Measurements from ENCODE around the gene TMEM198.
A peak's percentile ranks its signal among the peaks of the same experiment; 100 is the strongest.

Gene TMEM198

GRCh38 chr2:219508444-219508734 is 35.4 kb upstream of the TMEM198 start:
- DNase-seq (ENCODE audit: insufficient read length, low spot score) (no peak), FAIRE-seq (no peak)
- TF ChIP-seq POU2F2 (IDR thresholded peaks at IDR 0.05; ENCODE audit: low read depth, low read length): no peak
- TF ChIP-seq PAX5 (IDR thresholded peaks at IDR 0.05; ENCODE audit: insufficient read depth, low read length, severe bottlenecking): no peak
- TF ChIP-seq TAF1 (IDR thresholded peaks at IDR 0.05; ENCODE audit: low read depth, low read length): no peak
- no peak for TF ChIP-seq POLR2A (IDR thresholded peaks at IDR 0.05; ENCODE audit: low read depth, low read length)
- no peak for TF ChIP-seq POLR2AphosphoS5 (IDR thresholded peaks at IDR 0.05; ENCODE audit: low read depth, low read length)
- TF ChIP-seq SPI1 (IDR thresholded peaks at IDR 0.05; ENCODE audit: low read depth, low read length): no peak

- no peak for FAIRE-seq
- no peak for TF ChIP-seq PAX5 (IDR thresholded peaks at IDR 0.05; ENCODE audit: insufficient read depth, low read length, severe bottlenecking)
- no peak for TF ChIP-seq POLR2AphosphoS5 (IDR thresholded peaks at IDR 0.05; ENCODE audit: low read depth, low read length)
- no peak for TF ChIP-seq POLR2A (IDR thresholded peaks at IDR 0.05; ENCODE audit: low read depth, low read length)
- TF ChIP-seq POU2F2 (IDR thresholded peaks at IDR 0.05; ENCODE audit: low read depth, low read length): no peak
- TF ChIP-seq TAF1 (IDR thresholded peaks at IDR 0.05; ENCODE audit: low read depth, low read length): no peak
- TF ChIP-seq SPI1 (IDR thresholded peaks at IDR 0.05; ENCODE audit: low read depth, low read length): no peak
- DNase-seq (ENCODE audit: insufficient read length, low spot score): no peak
Observed at GRCh38 chr2:219508971-219509779, 34.7 kb upstream of the TMEM198 start.

- TF ChIP-seq TAF1 (IDR thresholded peaks at IDR 0.05; ENCODE audit: low read depth, low read length) (no peak), POLR2AphosphoS5 (IDR thresholded peaks at IDR 0.05; ENCODE audit: low read depth, low read length) (no peak), PAX5 (IDR thresholded peaks at IDR 0.05; ENCODE audit: insufficient read depth, low read length, severe bottlenecking) (no peak), POU2F2 (IDR thresholded peaks at IDR 0.05; ENCODE audit: low read depth, low read length) (no peak), SPI1 (IDR thresholded peaks at IDR 0.05; ENCODE audit: low read depth, low read length) (no peak), POLR2A (IDR thresholded peaks at IDR 0.05; ENCODE audit: low read depth, low read length) (no peak)
- DNase-seq (ENCODE audit: insufficient read length, low spot score) (peak; percentile 70), FAIRE-seq (peak; percentile 75)
Observed at GRCh38 chr2:219509780-219510511, 33.9 kb upstream of the TMEM198 start.

DNA sequence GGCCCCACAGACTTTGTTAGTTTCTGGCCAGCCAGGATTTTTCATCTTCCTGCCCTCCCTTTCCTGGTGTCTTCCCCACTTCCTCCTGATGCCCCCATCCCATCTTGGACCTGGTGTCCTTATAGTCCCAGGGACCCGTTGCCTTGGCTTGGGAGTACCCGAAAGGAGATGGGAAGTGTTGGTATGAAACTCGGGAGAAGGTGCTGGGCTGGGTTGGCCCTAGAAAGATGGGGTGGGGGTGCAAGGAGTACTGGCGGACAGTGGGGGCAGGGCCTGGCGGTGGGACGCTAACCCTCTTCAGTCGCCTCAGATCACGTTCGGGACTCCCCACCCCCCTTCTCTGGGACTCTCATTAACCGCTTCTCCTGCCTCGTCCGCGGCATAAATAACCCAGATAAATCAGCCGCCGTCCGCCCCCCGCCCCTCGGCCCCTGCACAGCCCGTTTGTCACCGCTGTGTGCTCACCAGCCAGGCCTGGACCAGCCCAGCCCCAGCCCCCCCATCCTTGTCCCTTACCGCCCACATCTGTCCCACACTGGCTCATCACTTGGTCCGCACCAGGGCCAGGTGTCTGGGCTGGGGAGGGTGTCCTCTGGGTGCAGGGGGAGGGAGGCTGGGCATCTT is 33.2 kb upstream of the TMEM198 start:
- FAIRE-seq (no peak), DNase-seq (ENCODE audit: insufficient read length, low spot score) (no peak)
- no peak for TF ChIP-seq SPI1 (IDR thresholded peaks at IDR 0.05; ENCODE audit: low read depth, low read length)

DNA sequence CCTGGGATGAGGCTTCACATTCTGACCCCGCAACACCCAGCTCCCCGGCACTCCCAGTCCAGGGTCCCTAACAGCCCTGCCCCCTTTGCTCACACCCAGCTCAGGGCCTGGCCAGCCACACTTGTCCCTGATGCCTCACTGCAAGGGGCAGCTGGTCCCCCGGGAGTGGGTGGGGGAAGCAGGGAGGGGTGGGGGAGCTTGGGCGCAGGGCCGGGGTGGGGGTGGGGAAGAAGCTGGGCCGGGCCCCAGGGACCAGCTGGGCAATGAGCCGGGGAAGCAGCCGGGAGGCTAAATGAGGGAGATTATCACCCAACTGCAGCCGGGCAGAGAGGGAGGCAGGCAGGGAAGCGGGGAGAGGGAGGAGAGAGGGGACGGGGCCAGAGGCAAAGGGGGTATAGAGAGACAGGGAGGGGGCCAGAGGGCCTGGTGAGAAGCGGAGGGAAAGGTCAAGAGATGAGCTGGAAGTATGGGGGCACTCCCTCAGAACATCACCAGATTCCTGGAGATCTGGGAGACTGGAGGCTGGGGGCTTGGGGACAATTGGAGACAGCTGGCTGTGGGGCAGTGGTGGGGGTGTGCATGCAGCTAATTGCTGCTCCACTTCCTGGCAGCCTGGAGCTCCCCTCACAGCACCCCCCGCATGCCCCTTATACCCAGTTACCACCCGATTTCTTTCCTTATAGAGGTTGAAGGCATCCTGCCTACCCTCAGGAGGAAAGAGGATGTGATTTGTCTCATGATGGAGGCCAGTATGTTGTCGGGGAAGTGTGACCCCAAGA is 32.1 kb upstream of the TMEM198 start:
- FAIRE-seq: no peak
- DNase-seq (ENCODE audit: insufficient read length, low spot score): no peak
- TF ChIP-seq POU2F2 (IDR thresholded peaks at IDR 0.05; ENCODE audit: low read depth, low read length): no peak
- no peak for TF ChIP-seq PAX5 (IDR thresholded peaks at IDR 0.05; ENCODE audit: insufficient read depth, low read length, severe bottlenecking)
- TF ChIP-seq SPI1 (IDR thresholded peaks at IDR 0.05; ENCODE audit: low read depth, low read length): no peak
- no peak for TF ChIP-seq POLR2AphosphoS5 (IDR thresholded peaks at IDR 0.05; ENCODE audit: low read depth, low read length)
- TF ChIP-seq TAF1 (IDR thresholded peaks at IDR 0.05; ENCODE audit: low read depth, low read length): no peak
- TF ChIP-seq POLR2A (IDR thresholded peaks at IDR 0.05; ENCODE audit: low read depth, low read length): no peak

- FAIRE-seq: no peak
- no peak for DNase-seq (ENCODE audit: insufficient read length, low spot score)
- no peak for TF ChIP-seq POLR2AphosphoS5 (IDR thresholded peaks at IDR 0.05; ENCODE audit: low read depth, low read length)
- TF ChIP-seq POLR2A (IDR thresholded peaks at IDR 0.05; ENCODE audit: low read depth, low read length): no peak
- TF ChIP-seq SPI1 (IDR thresholded peaks at IDR 0.05; ENCODE audit: low read depth, low read length): no peak
- no peak for TF ChIP-seq POU2F2 (IDR thresholded peaks at IDR 0.05; ENCODE audit: low read depth, low read length)
- TF ChIP-seq PAX5 (IDR thresholded peaks at IDR 0.05; ENCODE audit: insufficient read depth, low read length, severe bottlenecking): no peak
- no peak for TF ChIP-seq TAF1 (IDR thresholded peaks at IDR 0.05; ENCODE audit: low read depth, low read length)
Observed at GRCh38 chr2:219512524-219513216, 31.2 kb upstream of the TMEM198 start.

GRCh38 chr2:219513787-219514186 is 30.0 kb upstream of the TMEM198 start:
- DNase-seq (ENCODE audit: insufficient read length, low spot score): no peak
- FAIRE-seq: no peak
- TF ChIP-seq POU2F2 (IDR thresholded peaks at IDR 0.05; ENCODE audit: low read depth, low read length): no peak
- TF ChIP-seq PAX5 (IDR thresholded peaks at IDR 0.05; ENCODE audit: insufficient read depth, low read length, severe bottlenecking): no peak
- no peak for TF ChIP-seq TAF1 (IDR thresholded peaks at IDR 0.05; ENCODE audit: low read depth, low read length)
- TF ChIP-seq POLR2AphosphoS5 (IDR thresholded peaks at IDR 0.05; ENCODE audit: low read depth, low read length): no peak
- TF ChIP-seq POLR2A (IDR thresholded peaks at IDR 0.05; ENCODE audit: low read depth, low read length): no peak
- no peak for TF ChIP-seq SPI1 (IDR thresholded peaks at IDR 0.05; ENCODE audit: low read depth, low read length)

- FAIRE-seq: no peak
- DNase-seq (ENCODE audit: insufficient read length, low spot score): no peak
- TF ChIP-seq SPI1 (IDR thresholded peaks at IDR 0.05; ENCODE audit: low read depth, low read length): no peak
- no peak for TF ChIP-seq POLR2A (IDR thresholded peaks at IDR 0.05; ENCODE audit: low read depth, low read length)
- no peak for TF ChIP-seq PAX5 (IDR thresholded peaks at IDR 0.05; ENCODE audit: insufficient read depth, low read length, severe bottlenecking)
- TF ChIP-seq POU2F2 (IDR thresholded peaks at IDR 0.05; ENCODE audit: low read depth, low read length): no peak
- TF ChIP-seq TAF1 (IDR thresholded peaks at IDR 0.05; ENCODE audit: low read depth, low read length): no peak
- no peak for TF ChIP-seq POLR2AphosphoS5 (IDR thresholded peaks at IDR 0.05; ENCODE audit: low read depth, low read length)
Observed at GRCh38 chr2:219514196-219514761, 29.5 kb upstream of the TMEM198 start, which contains the start of gene ASIC4. Gene ASIC4, plus strand, starts transcription at chr2:219514482. Its CDS starts 243 bp downstream, at chr2:219514725.

Data from GM12891 (cell line).